IMR-90 (cell line): ENCODE results near the gene BTK. TPM values are rescaled to one million over a fixed set of nuclear protein-coding genes. Genes with fewer than 3 reads are reported as not detected.

Source experiments
- ATAC-seq: fragments of 200-7000 bp; cut with Tn5 transposase; 2 replicates; pipeline ENCODE4 v1.9.1; 2020; ENCODE audit warnings: low read depth, mild to moderate bottlenecking, moderate library complexity
- BruUV-seq: library from RNA; stranded (reverse); fragments of 400-500 nt; replicated peaks from 2 replicates; lab custom pipeline; 2021; lab: Mats Ljungman, UMichigan
- CTCF ChIA-PET: fragments of 300-600 bp; formaldehyde crosslinking; extraction: SDS; loops from one replicate; lab custom pipeline; 2021; ENCODE audit warnings: antibody characterized with exemption; lab: Yijun Ruan, JAX
- POLR2A ChIA-PET: fragments of 300-600 bp; sonication (Branson Sonifier 250); formaldehyde crosslinking; loops from one replicate; lab custom pipeline; 2022; ENCODE audit warnings: antibody characterized with exemption; ENCODE audit not compliant: unreplicated experiment; lab: Charles Lee
- DNase-seq: peaks from one replicate; pipeline ENCODE4 v3.0.0; 2013
- H2AFZ ChIP-seq: replicated peaks from 2 replicates; pipeline ENCODE3; 2013; ENCODE audit warnings: low read length, mild to moderate bottlenecking; ENCODE audit not compliant: poor library complexity
- H2AK5ac ChIP-seq: 2 replicates; pipeline ENCODE4 v1.6.1; 2013; ENCODE audit warnings: low read depth, low read length, inconsistent platforms
- H2AK9ac ChIP-seq: replicated peaks from 2 replicates; pipeline ENCODE3; 2013; ENCODE audit warnings: mild to moderate bottlenecking, low read depth, low read length, moderate library complexity; ENCODE audit not compliant: poor library complexity
- H2BK120ac ChIP-seq: 2 replicates; pipeline ENCODE4 v1.6.1; 2013; ENCODE audit warnings: low read depth, low read length, inconsistent platforms
- H2BK15ac ChIP-seq: 3 replicates; pipeline ENCODE4 v1.6.1; 2013; ENCODE audit warnings: low read depth, low read length, inconsistent platforms
- H2BK20ac ChIP-seq: 2 replicates; pipeline ENCODE4 v1.6.1; 2013; ENCODE audit warnings: low read depth, mild to moderate bottlenecking, inconsistent platforms, low read length, moderate library complexity
- H2BK5ac ChIP-seq: 2 replicates; pipeline ENCODE4 v1.6.1; 2013; ENCODE audit warnings: mild to moderate bottlenecking, low read depth, low read length, inconsistent platforms; ENCODE audit not compliant: poor library complexity, severe bottlenecking
- H3K14ac ChIP-seq: replicated peaks from 2 replicates; pipeline ENCODE4 v1.6.1; 2013; ENCODE audit warnings: low read depth, low read length, inconsistent platforms
- H3K18ac ChIP-seq: 2 replicates; pipeline ENCODE4 v1.6.1; 2013; ENCODE audit warnings: low read depth, low read length, control low read depth
- H3K23ac ChIP-seq: 2 replicates; pipeline ENCODE4 v1.6.1; 2013; ENCODE audit warnings: low read depth, low read length, inconsistent platforms
- H3K27ac ChIP-seq: 2 replicates; pipeline ENCODE4 v1.5.1; 2013; ENCODE audit warnings: mild to moderate bottlenecking, control low read depth, low read length; ENCODE audit not compliant: insufficient read depth
- H3K27me3 ChIP-seq: 2 replicates; pipeline ENCODE4 v1.6.1; 2013; ENCODE audit warnings: low read length; ENCODE audit not compliant: control insufficient read depth, insufficient read depth
- H3K36me3 ChIP-seq: 2 replicates; pipeline ENCODE4 v1.6.1; 2013; ENCODE audit warnings: low read length, mixed read lengths; ENCODE audit not compliant: control insufficient read depth, insufficient read depth
- H3K4ac ChIP-seq: 2 replicates; pipeline ENCODE4 v1.6.1; 2013; ENCODE audit warnings: low read depth, low read length, inconsistent platforms
- H3K4me1 ChIP-seq: 2 replicates; pipeline ENCODE4 v1.6.1; 2013; ENCODE audit warnings: low read length, mixed read lengths; ENCODE audit not compliant: control insufficient read depth, insufficient read depth
- H3K4me2 ChIP-seq: 2 replicates; pipeline ENCODE4 v1.6.1; 2013; ENCODE audit warnings: low read depth, mild to moderate bottlenecking, control low read depth, low read length, moderate library complexity
- H3K4me3 ChIP-seq: 2 replicates; pipeline ENCODE4 v1.5.1; 2013; ENCODE audit warnings: low read depth, mild to moderate bottlenecking, control low read depth, low read length, moderate library complexity; ENCODE audit not compliant: insufficient read depth
- H3K56ac ChIP-seq: 2 replicates; pipeline ENCODE4 v1.6.1; 2013; ENCODE audit warnings: low read length, inconsistent platforms; ENCODE audit not compliant: insufficient read depth; ENCODE audit errors: extremely low read depth
- H3K79me1 ChIP-seq, 2 experiments: 2 replicates each; pipeline ENCODE4 v1.6.1; 2013; ENCODE audit warnings: low read length in 2 of 2, inconsistent platforms in 1 of 2, low read depth in 1 of 2
- H3K9ac ChIP-seq: 2 replicates; pipeline ENCODE4 v1.6.1; 2013; ENCODE audit warnings: low read depth, low read length, control low read depth
- H3K9me1 ChIP-seq: 2 replicates; pipeline ENCODE4 v1.6.1; 2013; ENCODE audit warnings: low read length, inconsistent platforms; ENCODE audit not compliant: insufficient read depth
- H3K9me3 ChIP-seq: 2 replicates; pipeline ENCODE4 v1.6.1; 2013; ENCODE audit warnings: low read length; ENCODE audit not compliant: control insufficient read depth, insufficient read depth
- H4K20me1 ChIP-seq: 2 replicates; pipeline ENCODE4 v1.6.1; 2013; ENCODE audit warnings: low read length, inconsistent platforms; ENCODE audit not compliant: insufficient read depth
- H4K5ac ChIP-seq: 2 replicates; pipeline ENCODE4 v1.6.1; 2013; ENCODE audit warnings: mild to moderate bottlenecking, low read depth, low read length, control low read depth
- H4K8ac ChIP-seq, 2 experiments: 2 replicates each; pipeline ENCODE4 v1.6.1; 2013; ENCODE audit warnings: low read depth in 2 of 2, low read length in 2 of 2, control low read depth in 1 of 2, inconsistent platforms in 1 of 2
- H4K91ac ChIP-seq: 2 replicates; pipeline ENCODE4 v1.6.1; 2013; ENCODE audit warnings: low read depth, low read length, inconsistent platforms; ENCODE audit not compliant: insufficient read depth
- MAFK ChIP-seq: IDR thresholded peaks from 2 replicates; pipeline ENCODE4 v1.6.1; 2012; ENCODE audit warnings: low read depth, low read length, improper control_type of control experiment
- WGBS, 2 experiments: methylation state at CpG; one replicate each; pipeline versions ENCODE4 v1.1.5 to v1.1.7; 2013; ENCODE audit warnings: missing lambda C conversion rate in 2 of 2; ENCODE audit not compliant: insufficient read length in 1 of 2; ENCODE audit errors: extremely low coverage in 2 of 2; 5-methylcytosine and 5-hydroxymethylcytosine counted together
- dilution Hi-C: fragments of 300-500 bp; cut with HindIII; formaldehyde crosslinking; loops from one replicate; pipeline ENCODE4 v1.14.3; 2018; ENCODE audit warnings: low sequenced_read_pairs; ENCODE audit not compliant: unreplicated experiment
- in situ Hi-C: fragments of 300-500 bp; cut with MboI; formaldehyde crosslinking; loops from 3 replicates; pipeline ENCODE4 v1.14.3; 2019; ENCODE audit warnings: low sequenced_read_pairs, inconsistent platforms, mixed read lengths
- intact Hi-C: fragments of 100-400 bp; cut with micrococcal nuclease; formaldehyde crosslinking; loops from 2 replicates; pipeline ENCODE4 v1.10.0; 2022
- polyA plus RNA-seq, 3 experiments: library from polyadenylated mRNA; depleted of rRNA; stranded (reverse); fragments of >200 nt; gene quantifications; 2 replicates each; pipeline ENCODE4 v1.2.3, GENCODE V29; 2012; ENCODE audit warnings: low replicate concordance in 1 of 3
- total RNA-seq: library from RNA; depleted of rRNA; stranded (reverse); fragments of >200 nt; gene quantifications from 2 replicates; pipeline ENCODE4 v1.2.3, GENCODE V29; 2012

The BTK gene
- total and polyA plus RNA-seq, 2 of the 4 experiments (the other 2 are of a cell fraction) = not detected

DNA sequence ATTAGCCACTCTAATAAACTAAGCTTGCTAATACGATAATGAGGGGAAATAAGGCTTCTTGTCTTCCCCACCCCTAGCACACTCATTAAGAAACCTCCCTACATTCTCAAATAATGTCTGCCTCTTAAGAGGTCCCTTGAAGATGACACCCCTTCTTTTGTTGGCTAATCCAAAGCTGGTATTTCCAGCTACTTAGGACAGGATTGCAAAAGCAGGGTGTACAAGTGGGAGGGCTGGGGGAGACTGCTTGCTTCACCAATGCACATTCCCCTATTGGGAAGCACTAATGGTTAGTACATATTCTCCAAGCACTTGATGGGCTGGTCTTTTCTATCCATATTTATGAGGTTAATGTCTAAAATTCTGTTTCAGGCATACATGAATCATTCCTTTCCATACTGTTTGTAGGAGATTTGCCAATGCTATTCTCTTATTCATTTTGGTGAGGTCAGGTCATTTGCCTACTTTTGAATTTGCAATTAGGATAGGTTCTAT lies 20.6 kb downstream of the BTK start:
- Histone ChIP-seq H2BK20ac (no peak overlapping the region), H3K9me3 (no peaks in the 10 kb centered on the region), H2BK15ac (no peak overlapping the region), H4K5ac (no peak overlapping the region), H3K4me2 (no peak overlapping the region), H3K23ac (no peak overlapping the region), H2BK5ac (no peak overlapping the region), H3K27me3 (peaks cover 6% of the 10 kb centered on the region), H3K4ac (no peak overlapping the region), H3K36me3 (no peaks in the 10 kb centered on the region), H2AFZ (no peak overlapping the region), H2BK120ac (no peak overlapping the region), H3K4me1 (no peaks in the 10 kb centered on the region), H4K8ac (no peak overlapping the region), H3K18ac (no peak overlapping the region), H3K27ac (no peak overlapping the region), H2AK5ac (no peak overlapping the region), H3K9ac (no peak overlapping the region), H3K14ac (no peak overlapping the region), H3K9me1 (peaks cover under 1% of the 10 kb centered on the region; the same call in 1 of the 2 replicates), H3K79me1 (no peaks in the 10 kb centered on the region), H3K4me3 (no peak overlapping the region), H4K91ac (no peak overlapping the region), H4K20me1 (no peaks in the 10 kb centered on the region), H2AK9ac (no peak overlapping the region), H3K56ac (no peak overlapping the region)
- TF ChIP-seq MAFK = no peak
- intact Hi-C loops (no loop called here), in situ Hi-C loops (no loop called here), dilution Hi-C loops (no loop called here)
- ATAC-seq (no peak), DNase-seq (no peak)
- no TSS peak for BruUV-seq
- POLR2A ChIA-PET = no interaction called here
- WGBS, 2 experiments = no CpG with 5 or more reads among the region's 1 CpG
- CTCF ChIA-PET = no interaction called here
